ENCODE measurements around the gene NOP10.

NOP10 gene

GRCh38 chr15:34323217-34323616 lies 19.7 kb downstream of the NOP10 start:
- DNase-seq (ENCODE audit: insufficient read length, low spot score): no peak
- no peak for FAIRE-seq
- TF ChIP-seq POU2F2 (IDR thresholded peaks at IDR 0.05; ENCODE audit: low read depth, low read length) (no peak), TAF1 (IDR thresholded peaks at IDR 0.05; ENCODE audit: low read depth, low read length) (no peak), SPI1 (IDR thresholded peaks at IDR 0.05; ENCODE audit: low read depth, low read length) (no peak), PAX5 (IDR thresholded peaks at IDR 0.05; ENCODE audit: insufficient read depth, low read length, severe bottlenecking) (no peak)

- DNase-seq (ENCODE audit: insufficient read length, low spot score): no peak
- no peak for TF ChIP-seq POLR2AphosphoS5 (IDR thresholded peaks at IDR 0.05; ENCODE audit: low read depth, low read length)
- TF ChIP-seq SPI1 (IDR thresholded peaks at IDR 0.05; ENCODE audit: low read depth, low read length): no peak
- TF ChIP-seq PAX5 (IDR thresholded peaks at IDR 0.05; ENCODE audit: insufficient read depth, low read length, severe bottlenecking): no peak
- no peak for TF ChIP-seq POU2F2 (IDR thresholded peaks at IDR 0.05; ENCODE audit: low read depth, low read length)
- TF ChIP-seq POLR2A (IDR thresholded peaks at IDR 0.05; ENCODE audit: low read depth, low read length): no peak
- TF ChIP-seq TAF1 (IDR thresholded peaks at IDR 0.05; ENCODE audit: low read depth, low read length): no peak; the same call in 1 of the 2 replicates
- FAIRE-seq: peak; percentile 78
These were observed 24.5 kb downstream of the NOP10 start for GRCh38 chr15:34318277-34319079.

GRCh38 chr15:34314491-34315490 lies 28.1 kb downstream of the NOP10 start:
- TF ChIP-seq SPI1 (IDR thresholded peaks at IDR 0.05; ENCODE audit: low read depth, low read length): no peak
- TF ChIP-seq POLR2AphosphoS5 (IDR thresholded peaks at IDR 0.05; ENCODE audit: low read depth, low read length): no peak
- no peak for TF ChIP-seq POLR2A (IDR thresholded peaks at IDR 0.05; ENCODE audit: low read depth, low read length)
- no peak for TF ChIP-seq POU2F2 (IDR thresholded peaks at IDR 0.05; ENCODE audit: low read depth, low read length)
- no peak for TF ChIP-seq PAX5 (IDR thresholded peaks at IDR 0.05; ENCODE audit: insufficient read depth, low read length, severe bottlenecking)
- no peak for TF ChIP-seq TAF1 (IDR thresholded peaks at IDR 0.05; ENCODE audit: low read depth, low read length)
- DNase-seq (ENCODE audit: insufficient read length, low spot score) (no peak), FAIRE-seq (peak; percentile 50)

- DNase-seq (ENCODE audit: insufficient read length, low spot score) (no peak), FAIRE-seq (no peak)
- no peak for TF ChIP-seq POLR2AphosphoS5 (IDR thresholded peaks at IDR 0.05; ENCODE audit: low read depth, low read length)
- no peak for TF ChIP-seq PAX5 (IDR thresholded peaks at IDR 0.05; ENCODE audit: insufficient read depth, low read length, severe bottlenecking)
- no peak for TF ChIP-seq POLR2A (IDR thresholded peaks at IDR 0.05; ENCODE audit: low read depth, low read length)
- TF ChIP-seq POU2F2 (IDR thresholded peaks at IDR 0.05; ENCODE audit: low read depth, low read length): no peak
- no peak for TF ChIP-seq TAF1 (IDR thresholded peaks at IDR 0.05; ENCODE audit: low read depth, low read length)
- TF ChIP-seq SPI1 (IDR thresholded peaks at IDR 0.05; ENCODE audit: low read depth, low read length): no peak
These were observed 31.4 kb downstream of the NOP10 start for GRCh38 chr15:34311563-34311962.

GRCh38 chr15:34304613-34305012 lies 38.3 kb downstream of the NOP10 start:
- FAIRE-seq: no peak
- TF ChIP-seq TAF1 (IDR thresholded peaks at IDR 0.05; ENCODE audit: low read depth, low read length) (no peak), POU2F2 (IDR thresholded peaks at IDR 0.05; ENCODE audit: low read depth, low read length) (no peak), SPI1 (IDR thresholded peaks at IDR 0.05; ENCODE audit: low read depth, low read length) (no peak), PAX5 (IDR thresholded peaks at IDR 0.05; ENCODE audit: insufficient read depth, low read length, severe bottlenecking) (no peak), POLR2A (IDR thresholded peaks at IDR 0.05; ENCODE audit: low read depth, low read length) (no peak), POLR2AphosphoS5 (IDR thresholded peaks at IDR 0.05; ENCODE audit: low read depth, low read length) (no peak)
- DNase-seq (ENCODE audit: insufficient read length, low spot score): no peak

- no peak for DNase-seq (ENCODE audit: insufficient read length, low spot score)
- no peak for FAIRE-seq
- TF ChIP-seq SPI1 (IDR thresholded peaks at IDR 0.05; ENCODE audit: low read depth, low read length): no peak
- TF ChIP-seq PAX5 (IDR thresholded peaks at IDR 0.05; ENCODE audit: insufficient read depth, low read length, severe bottlenecking): no peak
- TF ChIP-seq POLR2AphosphoS5 (IDR thresholded peaks at IDR 0.05; ENCODE audit: low read depth, low read length): no peak
- no peak for TF ChIP-seq TAF1 (IDR thresholded peaks at IDR 0.05; ENCODE audit: low read depth, low read length)
- no peak for TF ChIP-seq POU2F2 (IDR thresholded peaks at IDR 0.05; ENCODE audit: low read depth, low read length)
- TF ChIP-seq POLR2A (IDR thresholded peaks at IDR 0.05; ENCODE audit: low read depth, low read length): no peak
These were observed 41.9 kb downstream of the NOP10 start for GRCh38 chr15:34301058-34301457.

- TF ChIP-seq POLR2AphosphoS5 (IDR thresholded peaks at IDR 0.05; ENCODE audit: low read depth, low read length): no peak
- TF ChIP-seq PAX5 (IDR thresholded peaks at IDR 0.05; ENCODE audit: insufficient read depth, low read length, severe bottlenecking): no peak
- no peak for TF ChIP-seq POLR2A (IDR thresholded peaks at IDR 0.05; ENCODE audit: low read depth, low read length)
- TF ChIP-seq TAF1 (IDR thresholded peaks at IDR 0.05; ENCODE audit: low read depth, low read length): no peak
- no peak for TF ChIP-seq POU2F2 (IDR thresholded peaks at IDR 0.05; ENCODE audit: low read depth, low read length)
- no peak for TF ChIP-seq SPI1 (IDR thresholded peaks at IDR 0.05; ENCODE audit: low read depth, low read length)
- FAIRE-seq (no peak), DNase-seq (ENCODE audit: insufficient read length, low spot score) (no peak)
These were observed 45.9 kb downstream of the NOP10 start for GRCh38 chr15:34297059-34297458.

GRCh38 chr15:34292621-34293020 lies 50.3 kb downstream of the NOP10 start:
- DNase-seq (ENCODE audit: insufficient read length, low spot score): no peak
- FAIRE-seq: no peak
- TF ChIP-seq SPI1 (IDR thresholded peaks at IDR 0.05; ENCODE audit: low read depth, low read length) (no peak), POLR2A (IDR thresholded peaks at IDR 0.05; ENCODE audit: low read depth, low read length) (no peak), PAX5 (IDR thresholded peaks at IDR 0.05; ENCODE audit: insufficient read depth, low read length, severe bottlenecking) (no peak), TAF1 (IDR thresholded peaks at IDR 0.05; ENCODE audit: low read depth, low read length) (no peak), POLR2AphosphoS5 (IDR thresholded peaks at IDR 0.05; ENCODE audit: low read depth, low read length) (no peak), POU2F2 (IDR thresholded peaks at IDR 0.05; ENCODE audit: low read depth, low read length) (no peak)
